ENCODE data around the gene EIF2AK3. TPM values are rescaled to one million over a fixed set of nuclear protein-coding genes. Genes with fewer than 3 reads are reported as not detected.
A peak's percentile ranks its signal among the peaks of the same experiment; 100 is the strongest.
"Not testable (repeated sequence)": the region's sequence is repeated elsewhere in the genome, so short reads cannot be mapped to it uniquely, and the experiment has no call there.

EIF2AK3 gene
- total and polyA plus RNA-seq, 12 donors: 4.6 to 21.5 (median 9.9) TPM

- Histone ChIP-seq H3K36me3 (no peaks in the 10 kb centered on the region), H3K27me3 (no peaks in the 10 kb centered on the region), H3K4me3 (peak overlapping the region; percentile 12 to 95 (median 66)), H3K4me1 (peaks cover 0 to 41% (median 33%) of the 10 kb centered on the region in 9 donors), H3K9me3 (no peaks in the 10 kb centered on the region), H3K27ac (peak overlapping the region; percentile 81 to 99 (median 95))
- DNase-seq: peak in 1 of 2 donors; percentile 10
- WGBS, 2 donors: 81 to 84% methylated on average over 8 of the region's 8 CpGs
- intact Hi-C loops (cut with DNase I): loop anchor here in 5 of 10 donors (2.0 to 5.0 kb wide), 5 partner anchors 30 to 64 kb away; partner anchors contain the start of gene RPIA (in 1 of the 5)
- TF ChIP-seq CTCF (IDR thresholded peaks at IDR 0.05): no peak
- no peak for ATAC-seq
These were observed 1.3 kb upstream of the EIF2AK3 start for GRCh38 chr2:88628571-88628939.

- Histone ChIP-seq H3K4me3 (peak overlapping the region; percentile 12 to 95 (median 66)), H3K27me3 (no peaks in the 10 kb centered on the region), H3K9me3 (no peaks in the 10 kb centered on the region), H3K27ac (peak overlapping the region; percentile 81 to 99 (median 95)), H3K36me3 (no peaks in the 10 kb centered on the region), H3K4me1 (peaks cover 0 to 47% (median 38%) of the 10 kb centered on the region in 9 donors)
- TF ChIP-seq CTCF (IDR thresholded peaks at IDR 0.05): no peak
- intact Hi-C loops (cut with DNase I): loop anchor here in 6 of 10 donors (1.0 to 5.0 kb wide), 7 partner anchors 27 to 64 kb away; partner anchors contain the start of gene RPIA (in 2 of the 6)
- DNase-seq (peak; percentile 88 to 94), ATAC-seq (peak; percentile 74 to 89 (median 84))
- 3 to 4% methylated on average over 21 of the region's 21 CpGs for WGBS, 2 donors
These were observed 749 bp upstream of the EIF2AK3 start for GRCh38 chr2:88627856-88628570.

- DNase-seq (peak; percentile 30 to 43), ATAC-seq (peak in 1 of 8 donors; percentile 1)
- Histone ChIP-seq H3K27ac (peak overlapping the region; percentile 76 to 99 (median 96)), H3K4me1 (peaks cover 0 to 61% (median 45%) of the 10 kb centered on the region in 9 donors), H3K4me3 (peak overlapping the region; percentile 54 to 95 (median 91)), H3K36me3 (no peaks in the 10 kb centered on the region), H3K9me3 (no peaks in the 10 kb centered on the region), H3K27me3 (no peaks in the 10 kb centered on the region)
- intact Hi-C loops (cut with DNase I): loop anchor here in 6 of 10 donors (1.0 to 5.0 kb wide), 5 partner anchors 26 to 66 kb away; partner anchors contain the start of gene RPIA (in 2 of the 6)
- no peak for TF ChIP-seq CTCF (IDR thresholded peaks at IDR 0.05)
- 1 to 2% methylated on average over 53 to 54 of the region's 54 CpGs for WGBS, 2 donors
These were observed 851 bp downstream of the EIF2AK3 start for GRCh38 chr2:88626171-88627054.

- no peak for DNase-seq
- Histone ChIP-seq H3K27ac (no peak overlapping the region), H3K4me3 (peak overlapping the region in 1 of 10 donors; percentile 94), H3K4me1 (peaks cover 0 to 79% (median 48%) of the 10 kb centered on the region in 9 donors), H3K27me3 (no peaks in the 10 kb centered on the region), H3K9me3 (no peaks in the 10 kb centered on the region), H3K36me3 (no peaks in the 10 kb centered on the region)
- ATAC-seq: no peak
- WGBS, 2 donors: 68 to 74% methylated on average over 4 of the region's 4 CpGs
- TF ChIP-seq CTCF (IDR thresholded peaks at IDR 0.05): no peak
- intact Hi-C loops (cut with DNase I): no loop called here
These were observed 2.8 kb downstream of the EIF2AK3 start for GRCh38 chr2:88624477-88624876.

- not testable (repeated sequence) for H3K27me3 ChIP-seq, ATAC-seq, H3K9me3 ChIP-seq, H3K36me3 ChIP-seq, DNase-seq, H3K27ac ChIP-seq
- H3K4me1 ChIP-seq: peaks cover 0 to 82% (median 48%) of the 10 kb centered on the region in 9 donors
- intact Hi-C loops (cut with DNase I): loop anchor here in 1 of 10 donors (1.0 kb wide), 1 partner anchor 32 kb away; no protein-coding TSS in a partner anchor
- 94 to 97% methylated on average over 11 of the region's 11 CpGs for WGBS, 2 donors
- peak overlapping the region in 1 of 10 donors; percentile 94 for H3K4me3 ChIP-seq
These were observed 3.3 kb downstream of the EIF2AK3 start for GRCh38 chr2:88623831-88624465.

Data from heart right ventricle (tissue), 16 donors.